Measurements from ENCODE around the gene ACO1.

GRCh38 chr9:32344551-32345182 lies 39.8 kb upstream of the ACO1 start:
- no peak for TF ChIP-seq CTCF (IDR thresholded peaks at IDR 0.05 in 2 of 3, conservative IDR thresholded peaks at IDR 0.05 in 1 of 3; ENCODE audit: borderline replicate concordance in 1 of 3, insufficient read depth in 1 of 3, low read depth in 2 of 3, low read length in 2 of 3)
- TF ChIP-seq POLR2A (IDR thresholded peaks at IDR 0.05; ENCODE audit: borderline replicate concordance, extremely low read depth, insufficient read depth, insufficient read length) = no peak
- TF ChIP-seq SRF (IDR thresholded peaks at IDR 0.05; ENCODE audit: low read depth) = no peak
- TF ChIP-seq SIN3A (IDR thresholded peaks at IDR 0.05; ENCODE audit: low read depth) = no peak
- no peak for TF ChIP-seq ATF3 (IDR thresholded peaks at IDR 0.05)
